Right ventricle myocardium superior (tissue), 1 donor: Measurements from ENCODE around the gene CRYBB1. TPM values are rescaled to one million over a fixed set of nuclear protein-coding genes. Genes with fewer than 3 reads are reported as not detected.
A peak's percentile ranks its signal among the peaks of the same experiment; 100 is the strongest.

Experiments used
- ATAC-seq: fragments of 200-7000 bp; cut with Tn5 transposase; one replicate; pipeline ENCODE4 v1.9.1; 2020; ENCODE audit warnings: mild to moderate bottlenecking; ENCODE audit not compliant: poor library complexity
- DNase-seq: peaks from one replicate; pipeline ENCODE4 v3.0.0-alpha.2; 2020
- intact Hi-C: fragments of 100-400 bp; cut with DNase I; formaldehyde crosslinking; loops from one replicate; pipeline ENCODE4 v1.11.2; 2022
- total RNA-seq: library from RNA; stranded (reverse); fragmentation: NEBNext Ultra II Directional; extraction: Animal tissue kit (Norgen Biotek cat#: 25700); gene quantifications from one replicate; pipeline ENCODE4 v1.2.1, GENCODE V29; 2021
- donor health status: DM: no; HTN: yes; CAD: no; lungs with severe emphysema.

Gene CRYBB1
- total RNA-seq, 1 donor from 2014 or later: 0.65 TPM

DNA sequence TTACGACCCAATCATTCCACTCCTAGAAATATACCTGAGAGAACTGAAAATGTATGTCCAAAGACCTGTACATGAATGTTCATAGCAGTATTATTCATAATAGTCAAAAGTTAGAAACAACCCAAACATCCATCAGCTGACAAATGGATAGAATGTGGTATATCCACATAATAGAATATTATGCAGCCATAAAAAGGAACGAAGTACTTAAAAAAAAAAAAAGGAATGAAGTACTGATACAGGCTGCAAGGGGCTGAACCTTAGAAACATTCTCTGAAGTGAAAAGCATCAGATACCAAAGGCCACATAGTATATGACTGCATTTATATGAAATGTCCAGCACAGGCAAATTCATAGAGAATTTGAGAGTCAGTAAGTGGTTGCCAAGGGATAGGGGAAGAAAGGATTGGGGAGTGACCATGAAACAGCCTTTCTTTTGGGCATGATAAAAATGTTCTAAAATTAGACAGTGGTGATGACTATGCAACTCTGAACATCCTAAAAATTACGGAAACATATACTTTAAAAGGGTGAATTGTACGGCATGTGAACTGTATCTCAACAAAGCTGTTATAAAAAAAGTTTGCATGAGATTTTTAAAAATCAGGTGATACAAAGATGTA lies 29.7 kb downstream of the CRYBB1 start:
- no peak for ATAC-seq
- no peak for DNase-seq
- intact Hi-C loops: no loop called here

DNA sequence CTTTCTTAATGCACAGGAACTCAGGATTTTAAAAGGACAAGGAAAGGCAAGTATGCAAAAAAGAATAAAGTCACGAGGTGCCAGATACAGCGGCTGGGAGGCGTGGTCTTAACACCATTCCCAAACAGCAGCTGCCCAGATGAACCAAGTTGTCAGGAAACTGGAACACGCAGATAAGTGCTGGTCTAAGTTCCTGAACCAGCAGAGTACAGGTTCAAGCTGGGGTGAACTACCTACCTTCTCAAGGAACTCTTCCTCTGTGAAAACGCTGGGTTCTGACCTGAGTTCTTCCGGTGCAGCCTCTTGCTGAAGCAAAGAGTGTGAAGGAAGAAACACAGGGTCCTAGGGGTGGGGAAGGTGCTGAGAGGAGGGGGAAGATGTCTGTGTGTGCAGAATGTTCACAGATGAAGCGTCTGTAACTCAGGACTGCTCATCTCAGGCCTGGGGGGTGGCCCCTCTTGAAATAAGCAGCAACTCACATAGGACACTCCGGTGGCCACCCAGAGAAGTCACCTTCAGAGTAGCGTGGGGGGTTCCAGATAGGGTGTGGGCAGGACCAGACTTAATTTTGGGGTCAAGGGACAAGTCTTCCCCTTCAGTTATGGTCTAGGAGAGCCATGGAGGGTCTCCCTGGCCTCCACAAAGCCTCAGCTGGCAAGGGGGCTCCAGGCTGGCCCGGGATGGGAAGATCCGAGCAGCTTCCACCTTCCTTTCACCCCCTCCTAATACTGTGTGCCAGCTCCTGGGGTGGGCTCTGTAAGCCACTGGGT lies 31.1 kb downstream of the CRYBB1 start:
- no peak for DNase-seq
- intact Hi-C loops: no loop called here
- no peak for ATAC-seq

DNA sequence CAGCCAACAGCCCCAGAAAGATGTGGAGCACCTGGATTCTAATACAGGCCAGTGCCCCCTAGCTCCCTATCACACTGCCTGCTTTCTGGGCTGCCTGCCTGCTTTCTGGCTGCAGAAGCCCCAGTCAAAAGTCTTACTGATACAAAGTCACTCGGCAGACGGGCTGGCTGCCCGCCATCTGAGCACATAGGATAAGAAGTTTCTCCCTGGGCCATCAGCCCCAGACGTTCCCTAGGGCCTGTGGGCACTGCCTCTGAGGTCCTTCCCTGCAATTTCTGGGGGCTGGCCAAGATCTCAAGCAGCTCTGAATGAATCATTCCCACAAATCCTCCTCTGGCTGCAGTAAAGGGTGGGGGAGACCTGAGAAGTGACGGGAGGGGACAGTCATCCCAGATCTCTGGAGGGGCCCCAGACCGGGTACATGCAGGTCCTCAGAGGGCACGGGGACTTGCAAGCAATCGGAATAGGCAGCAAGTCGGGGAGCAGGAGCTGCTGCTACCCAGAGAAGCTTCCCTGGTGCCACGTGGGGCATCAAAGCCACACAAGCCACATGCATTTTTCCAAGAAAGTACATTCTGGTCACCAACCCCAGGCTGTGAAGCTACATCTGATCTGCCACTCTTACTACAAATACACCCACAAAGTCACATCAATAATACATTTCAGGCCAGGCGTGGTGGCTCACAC lies 32.6 kb downstream of the CRYBB1 start:
- ATAC-seq: peak; percentile 55
- intact Hi-C loops: no loop called here

DNA sequence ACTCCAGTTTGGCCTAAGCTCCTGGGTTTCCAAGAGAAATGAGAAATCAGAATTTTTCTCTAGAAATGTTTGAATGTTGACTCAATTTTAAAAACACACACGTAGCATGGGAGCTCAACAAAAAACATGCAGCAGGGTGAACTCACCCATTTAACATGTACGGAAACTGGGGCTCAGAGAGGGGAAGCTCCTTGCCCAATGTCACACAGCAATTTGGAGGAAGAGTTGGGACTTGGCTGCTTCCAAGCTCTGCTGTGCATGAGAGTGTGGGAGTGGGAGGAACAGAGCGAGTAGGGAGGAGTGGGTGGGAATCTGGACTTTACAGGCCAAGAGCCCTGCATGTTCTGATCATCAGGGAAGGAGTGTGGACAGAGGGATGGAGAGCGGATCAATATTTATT lies 33.8 kb downstream of the CRYBB1 start:
- DNase-seq: no peak
- intact Hi-C loops: no loop called here
- no peak for ATAC-seq

More for the DNA sequence above, 32.6 kb downstream of the CRYBB1 start:
- DNase-seq: peak; percentile 91

DNA sequence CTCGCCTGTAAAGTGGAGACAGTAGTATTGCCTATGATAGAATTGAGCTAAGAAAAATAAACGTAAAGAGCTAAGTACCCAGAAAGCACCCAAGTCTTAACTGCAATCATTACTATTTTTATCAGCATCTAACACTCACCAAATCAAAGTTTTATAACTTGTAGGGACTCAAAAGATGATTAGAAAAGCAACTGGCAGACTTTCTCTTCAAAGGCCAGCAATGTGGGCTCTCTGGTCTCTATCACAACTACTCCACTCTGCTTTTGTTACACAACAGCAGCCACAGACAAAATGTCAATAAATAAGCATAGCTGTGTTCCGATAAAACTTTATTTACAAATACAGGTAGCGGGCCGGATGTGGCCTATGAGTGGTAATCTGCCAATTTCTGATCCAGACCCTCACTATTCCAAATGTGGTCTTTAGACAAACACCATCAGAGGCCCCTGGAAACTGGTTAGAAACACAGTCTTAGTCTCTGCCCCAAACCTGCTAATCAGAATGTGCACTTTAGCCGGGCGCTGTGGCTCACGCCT lies 36.1 kb downstream of the CRYBB1 start:
- ATAC-seq: no peak
- intact Hi-C loops: no loop called here
- DNase-seq: no peak

DNA sequence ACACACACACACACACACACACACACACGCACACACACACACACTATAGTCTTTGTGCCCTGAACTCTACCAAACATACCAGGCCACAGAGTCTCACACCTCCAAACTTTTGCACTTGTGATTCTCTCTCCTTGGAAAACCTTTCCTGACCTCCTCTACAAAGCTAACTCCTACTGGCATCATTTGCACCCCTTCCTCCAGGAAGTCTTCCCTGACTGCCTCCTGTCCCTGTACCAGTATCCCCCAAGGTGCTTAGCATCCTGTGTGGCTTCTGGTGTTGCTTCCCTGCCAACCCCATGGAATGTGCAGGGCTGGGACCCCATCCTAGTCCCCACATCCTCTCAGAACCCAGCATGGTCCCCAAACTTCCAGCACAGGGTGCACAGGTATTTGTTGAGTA lies 36.8 kb downstream of the CRYBB1 start:
- DNase-seq (no peak), ATAC-seq (no peak)
- intact Hi-C loops: no loop called here

DNA sequence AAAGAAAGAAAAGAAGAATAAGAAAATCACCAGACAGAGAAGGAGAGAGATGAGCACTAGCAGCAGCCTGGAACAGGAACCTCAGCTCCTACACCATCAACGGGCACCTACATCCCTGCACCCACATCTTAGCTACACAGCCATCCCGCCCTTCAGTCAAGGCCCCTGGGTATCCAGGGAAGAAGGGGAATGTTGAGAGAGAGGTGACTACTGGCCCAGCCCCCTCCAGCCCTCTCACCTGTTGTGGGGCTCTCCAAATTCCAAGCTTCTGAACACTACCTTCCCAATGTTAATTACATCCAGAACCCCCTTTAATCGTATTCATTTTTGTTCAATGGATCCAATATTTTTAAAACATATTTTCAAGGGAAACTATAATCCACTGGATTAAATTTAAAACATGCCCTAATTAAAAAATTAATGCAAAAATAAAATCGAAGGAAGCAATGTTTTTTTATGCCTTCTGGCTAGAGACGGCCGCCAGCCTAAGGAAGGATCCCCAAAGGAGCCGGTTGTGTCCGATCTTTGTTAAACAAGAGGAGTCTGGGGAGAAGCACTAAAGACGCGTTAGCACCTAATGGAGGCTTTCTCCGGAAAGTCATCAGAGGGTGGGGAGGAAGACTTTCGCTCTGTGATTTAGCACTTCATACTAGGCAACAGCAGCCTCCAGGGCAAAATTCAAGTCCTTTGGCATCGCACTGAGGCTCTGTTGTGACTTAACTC lies 37.4 kb downstream of the CRYBB1 start:
- no peak for ATAC-seq
- intact Hi-C loops: no loop called here
- DNase-seq: no peak

DNA sequence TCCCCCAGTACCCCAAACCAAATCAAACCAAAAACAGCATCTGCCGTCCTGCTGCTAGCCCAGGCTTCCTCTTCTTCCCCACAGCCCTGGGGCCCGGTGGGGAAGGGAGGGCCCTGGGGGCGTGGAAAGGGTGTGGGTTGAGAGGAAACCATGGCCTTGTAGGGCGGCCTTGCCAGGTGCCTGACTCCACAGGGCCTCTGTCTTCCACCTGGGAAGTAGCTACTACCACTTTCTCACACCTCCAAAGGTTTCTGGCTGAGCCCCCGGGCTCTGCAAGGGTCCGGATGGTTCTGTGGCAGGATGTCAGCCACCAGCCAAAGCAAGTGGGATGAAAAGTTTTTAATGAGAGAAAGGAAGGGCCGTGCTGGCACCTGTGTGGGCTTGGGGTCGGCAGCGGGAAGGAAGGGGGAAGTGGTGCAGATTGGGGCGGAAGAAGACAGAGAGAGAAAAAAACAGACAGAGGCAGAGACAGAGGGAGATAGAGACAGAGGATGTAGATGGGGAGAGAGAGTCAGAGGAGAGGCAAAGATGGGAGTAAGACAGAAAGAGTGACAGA lies 38.4 kb downstream of the CRYBB1 start:
- intact Hi-C loops: no loop called here

DNA sequence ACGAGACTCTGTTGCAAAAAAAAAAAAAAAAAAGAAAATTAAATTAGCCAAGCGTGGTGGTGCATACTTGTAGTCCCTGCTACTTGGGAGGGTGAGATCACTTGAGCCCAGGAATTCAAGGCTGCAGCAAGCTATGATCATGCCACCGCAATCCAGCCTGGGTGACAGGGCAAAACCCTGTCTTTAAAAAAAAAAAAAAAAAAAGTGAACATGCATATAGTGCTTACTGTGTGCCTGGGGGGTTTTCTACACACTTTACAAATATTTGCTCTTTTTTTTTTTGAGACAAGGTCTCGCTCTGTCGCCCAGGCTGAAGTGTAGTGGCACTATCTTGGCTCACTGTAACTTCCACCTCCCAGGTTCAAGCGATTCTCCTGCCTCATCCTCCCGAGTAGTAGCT lies 40.7 kb downstream of the CRYBB1 start:
- DNase-seq (no peak), ATAC-seq (no peak)
- intact Hi-C loops: no loop called here

More for the DNA sequence above, 38.4 kb downstream of the CRYBB1 start:
- DNase-seq: no peak
- peak; percentile 40 for ATAC-seq

DNA sequence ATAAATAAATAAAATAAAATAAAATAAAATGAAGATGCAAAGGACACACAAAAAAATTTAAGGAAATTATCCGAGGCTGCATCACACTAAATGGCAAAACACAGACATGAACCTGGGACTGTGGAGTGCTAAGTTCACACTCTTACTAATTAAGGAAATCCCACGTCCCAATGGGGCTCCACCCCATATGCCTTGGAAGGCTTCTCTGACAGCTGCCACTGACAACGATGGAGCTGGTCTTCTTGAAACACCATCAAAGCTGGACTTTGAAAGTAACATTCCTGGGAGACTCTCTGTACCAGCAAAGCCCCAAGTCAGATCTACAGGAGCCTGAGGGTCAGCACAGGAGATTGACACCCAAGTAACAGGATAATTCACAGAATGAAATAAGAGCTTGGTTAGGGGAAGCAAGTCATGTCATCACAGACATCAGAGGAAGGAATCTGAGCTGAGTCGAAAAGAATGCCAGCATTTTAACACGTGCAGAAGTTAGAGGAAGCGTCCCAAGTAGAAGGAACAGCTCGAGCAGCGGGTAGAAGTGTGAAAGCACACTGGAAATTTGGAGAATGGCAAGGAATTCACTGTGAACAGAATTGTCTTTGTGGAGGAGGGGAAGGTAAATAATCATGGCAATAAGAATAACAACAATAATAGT lies 41.7 kb downstream of the CRYBB1 start:
- no peak for DNase-seq
- no peak for ATAC-seq
- intact Hi-C loops: no loop called here

DNA sequence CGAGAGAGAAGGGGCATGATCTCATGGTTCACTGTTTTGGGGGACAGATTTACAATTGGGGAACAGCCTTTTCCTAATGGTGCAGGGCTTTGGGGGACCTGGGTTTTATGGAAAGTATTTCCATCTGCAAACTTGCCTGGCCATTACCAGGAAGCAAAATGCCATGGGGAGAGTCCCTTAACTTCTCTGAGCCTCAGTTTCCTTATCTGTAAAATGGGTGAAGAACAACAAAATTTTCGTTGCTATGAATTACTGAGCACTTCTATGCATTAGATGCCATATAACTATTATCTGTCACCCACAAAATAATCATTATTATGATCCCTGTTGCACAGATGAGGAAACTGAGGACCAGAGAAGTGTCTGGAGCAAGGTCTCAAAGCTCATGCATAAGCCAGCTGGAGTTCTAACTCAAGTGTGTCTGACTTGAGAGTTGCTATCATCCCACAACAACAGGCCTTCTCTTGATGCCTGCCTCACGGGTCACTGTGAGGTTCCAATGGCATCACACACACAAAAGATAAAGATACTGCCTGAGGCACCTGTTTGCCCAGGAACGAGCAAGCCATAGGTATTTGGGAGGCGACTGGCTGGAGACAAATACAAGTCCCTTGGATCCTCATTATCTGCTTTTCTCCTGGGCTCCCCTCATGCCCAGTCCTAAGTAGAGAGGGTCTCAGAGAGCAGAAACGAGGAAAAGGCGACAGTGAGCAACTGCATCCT lies 43.7 kb downstream of the CRYBB1 start:
- no peak for DNase-seq
- ATAC-seq: no peak
- intact Hi-C loops: no loop called here

DNA sequence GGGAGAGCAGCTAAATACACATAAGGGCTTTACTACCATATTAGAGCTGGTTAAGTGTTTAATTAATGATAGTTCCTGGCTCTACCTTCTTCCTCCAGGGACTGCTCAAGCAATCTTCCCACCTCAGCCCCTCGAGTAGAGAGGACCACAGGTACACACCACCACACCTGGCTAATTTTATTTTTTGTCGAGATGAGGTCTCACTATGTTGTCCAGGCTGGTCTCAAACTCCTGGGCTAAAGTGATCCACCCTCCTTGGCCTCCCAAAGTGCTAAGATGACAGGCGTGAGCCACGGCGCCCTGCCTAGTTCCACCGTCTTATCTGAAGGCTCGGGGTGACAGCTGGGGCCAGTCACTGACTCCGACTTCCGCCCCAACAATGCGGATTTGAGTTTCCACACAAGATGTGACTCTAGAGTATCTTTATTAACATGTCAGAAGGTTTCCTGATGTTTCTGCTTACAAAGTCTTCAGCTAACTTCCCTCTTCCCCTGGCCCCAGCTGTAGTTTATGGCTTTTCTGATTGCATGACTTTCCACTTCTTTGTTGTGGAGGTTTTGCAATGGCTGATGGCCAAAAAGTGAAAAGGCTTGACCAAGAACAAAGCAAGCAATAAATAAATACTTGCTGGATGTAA lies 44.7 kb downstream of the CRYBB1 start:
- intact Hi-C loops: no loop called here
- ATAC-seq (peak; percentile 63), DNase-seq (peak; percentile 76)

DNA sequence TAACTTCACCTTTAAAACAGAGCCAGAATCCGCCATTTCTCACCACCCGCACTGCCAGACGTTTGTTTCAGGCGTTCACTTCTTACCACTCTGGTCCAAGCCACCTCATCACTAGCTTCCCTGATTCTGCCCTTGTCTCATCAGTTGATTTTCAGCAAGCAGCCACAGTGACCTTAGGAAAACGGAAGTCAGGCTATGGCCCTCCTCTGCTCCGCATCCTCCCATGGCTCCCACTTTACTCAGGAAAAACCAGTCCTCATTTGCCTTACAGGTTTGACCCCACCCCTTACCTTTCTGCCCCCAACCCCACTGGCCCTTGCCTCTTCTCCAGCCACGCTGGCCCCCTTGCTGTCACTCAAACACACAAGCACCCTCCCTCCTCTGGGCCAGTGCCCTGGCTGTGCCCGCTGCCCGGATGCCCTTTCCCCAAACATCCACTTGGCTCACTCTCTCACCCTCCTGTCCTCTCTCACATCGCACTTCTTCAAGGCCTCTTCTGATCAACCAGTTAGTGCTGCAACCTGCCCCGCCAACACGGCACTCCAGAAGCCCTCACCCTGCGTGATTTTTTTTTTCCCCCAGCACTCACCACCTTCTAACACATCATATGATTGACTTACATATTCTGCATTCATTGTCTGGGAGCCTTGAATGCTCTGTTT lies 46.8 kb downstream of the CRYBB1 start:
- ATAC-seq (peak; percentile 73), DNase-seq (no peak)
- intact Hi-C loops: no loop called here

DNA sequence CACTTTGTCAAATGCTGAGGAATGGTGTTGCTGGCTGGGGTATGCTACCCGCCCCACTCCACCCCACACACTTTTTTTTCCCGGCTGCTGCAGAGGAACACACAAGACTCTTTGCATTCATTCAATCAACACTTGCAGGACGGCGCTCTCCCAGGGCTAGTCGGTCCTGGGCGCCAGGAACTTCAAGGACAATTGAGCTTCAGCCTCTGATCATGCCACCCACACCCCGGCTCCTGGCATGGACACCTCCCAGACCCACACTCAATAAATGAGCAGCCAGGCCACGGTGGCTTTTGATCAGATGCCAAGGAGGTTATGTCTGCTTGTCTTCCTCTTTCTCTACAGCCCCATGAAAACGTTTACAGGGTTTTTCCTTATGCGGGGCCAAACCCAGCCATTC lies 47.7 kb downstream of the CRYBB1 start:
- DNase-seq (no peak), ATAC-seq (peak; percentile 49)
- intact Hi-C loops: no loop called here

DNA sequence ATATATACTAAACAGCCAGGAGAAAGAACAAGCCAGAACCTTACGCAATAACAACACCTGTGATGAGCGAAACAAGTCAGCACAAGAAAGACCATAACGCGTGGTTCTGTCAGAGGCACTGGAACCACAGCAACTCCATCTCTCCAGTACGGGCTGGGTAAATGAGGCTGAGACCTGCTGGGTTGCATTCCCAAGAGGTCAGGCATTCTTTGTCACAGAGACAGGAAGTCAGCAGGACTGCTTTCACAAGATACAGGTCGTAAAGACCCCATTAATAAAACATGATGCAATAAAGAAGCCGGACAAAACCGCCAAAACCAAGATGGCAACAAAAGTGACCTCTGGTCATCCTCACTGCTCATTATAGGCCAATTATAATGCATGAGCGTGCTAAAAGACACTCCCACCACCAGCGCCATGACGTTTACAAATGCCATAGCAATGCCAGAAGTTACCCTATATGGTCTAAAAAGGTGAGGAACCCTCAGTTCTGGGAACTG lies 49.6 kb downstream of the CRYBB1 start:
- no peak for ATAC-seq
- no peak for DNase-seq
- intact Hi-C loops: no loop called here

DNA sequence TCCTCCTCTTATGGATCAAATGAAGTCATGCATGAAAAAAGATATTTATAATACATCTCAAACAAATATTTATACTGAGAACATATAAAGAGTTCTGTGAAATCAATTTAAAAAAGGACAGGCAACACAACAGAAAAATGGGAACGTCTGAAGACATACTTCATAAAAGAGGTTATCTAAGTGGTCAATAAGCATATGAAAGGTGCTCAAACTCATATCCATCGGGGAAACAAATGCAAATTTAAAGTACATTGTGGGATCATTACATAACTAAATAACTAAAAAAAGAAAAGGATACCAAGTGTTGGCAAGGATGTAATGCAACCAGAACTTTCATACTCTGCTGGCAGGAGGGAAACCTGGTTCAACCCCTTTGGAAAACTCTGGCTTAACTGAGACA lies 50.2 kb downstream of the CRYBB1 start:
- DNase-seq: no peak
- no peak for ATAC-seq
- intact Hi-C loops: no loop called here

DNA sequence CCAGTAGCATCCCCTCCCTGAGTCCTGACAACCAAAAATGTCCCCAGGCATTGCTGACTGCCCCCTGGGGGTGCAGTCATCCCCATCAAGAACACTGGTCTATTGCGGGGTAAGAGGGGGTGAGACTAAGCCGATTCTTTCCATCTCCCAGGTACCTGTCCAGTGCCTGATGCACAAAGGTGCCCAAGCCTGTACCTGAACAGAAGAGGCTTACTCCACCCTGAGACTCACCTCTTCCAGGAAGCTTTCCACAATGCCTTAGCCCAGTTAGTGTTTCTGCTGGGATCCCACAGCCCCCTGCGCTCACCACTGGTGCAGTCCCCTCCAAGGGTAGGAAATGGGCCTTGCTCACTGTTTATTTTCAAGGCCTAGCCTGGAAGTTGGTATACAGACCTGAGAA lies 50.8 kb downstream of the CRYBB1 start:
- no peak for DNase-seq
- intact Hi-C loops: no loop called here
- no peak for ATAC-seq
